Prostate gland (tissue), 2 donors: Measurements from ENCODE around the gene EDEM1. TPM values are rescaled to one million over a fixed set of nuclear protein-coding genes. Genes with fewer than 3 reads are reported as not detected.
"Not testable (repeated sequence)": the region's sequence is repeated elsewhere in the genome, so short reads cannot be mapped to it uniquely, and the experiment has no call there.

Experiments
- DNase-seq: peaks from one replicate; pipeline ENCODE4 v3.0.0-alpha.2; 2019; ENCODE audit warnings: low spot score
- H3K27ac ChIP-seq, 2 donors: fragments of 200-600 bp; sonication (generic); 2 replicates each; pipeline ENCODE4 v1.5.1; 2017 to 2019
- H3K27me3 ChIP-seq: fragments of 200-600 bp; sonication (generic); replicated peaks from 2 replicates; pipeline ENCODE4 v1.5.1; 2019; ENCODE audit not compliant: insufficient read depth
- H3K36me3 ChIP-seq, 2 donors: fragments of 200-600 bp; sonication (generic); 1 replicate in 1 of 2; 2 replicates in 1 of 2; pipeline versions ENCODE4 v1.5.1 to v1.8.1; 2017 to 2019
- H3K4me1 ChIP-seq: fragments of 200-600 bp; sonication (generic); replicated peaks from 2 replicates; pipeline ENCODE4 v1.5.1; 2019
- H3K4me3 ChIP-seq, 2 donors: fragments of 200-600 bp; sonication (generic); 2 replicates each; pipeline ENCODE4 v1.5.1; 2017 to 2019
- H3K9me3 ChIP-seq: fragments of 200-600 bp; sonication (generic); 2 replicates; pipeline ENCODE4 v1.5.1; 2017
- CTCF ChIP-seq, 4 experiments: fragments of 200-600 bp in 2 of 4; fragments of 450-650 bp in 2 of 4; sonication (generic) in 2 of 4; IDR thresholded peaks; 1 replicate in 3 of 4; 2 replicates in 1 of 4; pipeline ENCODE4 v1.5.1; 2016 to 2019; ENCODE audit warnings: antibody characterized with exemption in 4 of 4, mild to moderate bottlenecking in 2 of 4, moderate library complexity in 2 of 4
- POLR2A ChIP-seq: fragments of 450-650 bp; IDR thresholded peaks from one replicate; pipeline ENCODE4 v1.6.1; 2016; ENCODE audit warnings: antibody characterized with exemption, mild to moderate bottlenecking
- POLR2AphosphoS5 ChIP-seq: sonication (generic); formaldehyde crosslinking; IDR thresholded peaks from one replicate; pipeline ENCODE4 v1.6.1; 2017; ENCODE audit warnings: antibody characterized with exemption
- WGBS: methylation state at CpG from one replicate; pipeline ENCODE4 v1.1.5; 2018; 5-methylcytosine and 5-hydroxymethylcytosine counted together
- intact Hi-C: fragments of 100-400 bp; cut with DNase I; formaldehyde crosslinking; loops from one replicate; pipeline ENCODE4 v1.14.2; 2022
- total RNA-seq, 2 donors: library from RNA; depleted of rRNA; stranded (reverse); fragments of >200 nt; gene quantifications; one replicate each; pipeline ENCODE4 v1.1.0, GENCODE V29; 2016

The EDEM1 gene
- total RNA-seq, 2 donors from 2014 or later: 40.5 to 63.1 TPM

GRCh38 chr3:5235655-5236054 lies 48.1 kb downstream of the EDEM1 start:
- DNase-seq: no peak
- TF ChIP-seq POLR2A (no peak), POLR2AphosphoS5 (no peak), CTCF (IDR thresholded peaks at IDR 0.05) (no peak)
- Histone ChIP-seq H3K4me3 (no peak overlapping the region), H3K27ac (no peak overlapping the region), H3K9me3 (no peaks in the 10 kb centered on the region), H3K4me1 (no peaks in the 10 kb centered on the region), H3K27me3 (no peaks in the 10 kb centered on the region), H3K36me3 (no peaks in the 10 kb centered on the region)
- intact Hi-C loops: no loop called here
- WGBS: 87% methylated on average over 7 of the region's 7 CpGs

- DNase-seq: no peak
- no peak overlapping the region for H3K4me3 ChIP-seq
- no peaks in the 10 kb centered on the region for H3K4me1 ChIP-seq
- WGBS: 43% methylated on average over 5 of the region's 5 CpGs
- H3K27me3 ChIP-seq: no peaks in the 10 kb centered on the region
- no peaks in the 10 kb centered on the region for H3K9me3 ChIP-seq
- intact Hi-C loops: no loop called here
- H3K36me3 ChIP-seq: no peaks in the 10 kb centered on the region
- TF ChIP-seq POLR2AphosphoS5: no peak
- no peak for TF ChIP-seq CTCF (IDR thresholded peaks at IDR 0.05)
- TF ChIP-seq POLR2A: no peak
- H3K27ac ChIP-seq: no peak overlapping the region
Observed at GRCh38 chr3:5238545-5238944, 51.0 kb downstream of the EDEM1 start.

- Histone ChIP-seq H3K36me3 (no peaks in the 10 kb centered on the region), H3K27ac (no peak overlapping the region), H3K4me1 (no peaks in the 10 kb centered on the region), H3K4me3 (no peak overlapping the region), H3K9me3 (no peaks in the 10 kb centered on the region), H3K27me3 (no peaks in the 10 kb centered on the region)
- intact Hi-C loops: no loop called here
- WGBS: 40% methylated on average over 4 of the region's 4 CpGs
- DNase-seq: no peak
- TF ChIP-seq POLR2A: no peak
- no peak for TF ChIP-seq POLR2AphosphoS5
- TF ChIP-seq CTCF (IDR thresholded peaks at IDR 0.05): no peak
Observed at GRCh38 chr3:5239602-5240001, 52.1 kb downstream of the EDEM1 start.

GRCh38 chr3:5240740-5241139 lies 53.2 kb downstream of the EDEM1 start:
- H3K27ac ChIP-seq: no peak overlapping the region
- intact Hi-C loops: no loop called here
- TF ChIP-seq POLR2A (no peak), POLR2AphosphoS5 (no peak), CTCF (IDR thresholded peaks at IDR 0.05) (no peak)
- no peaks in the 10 kb centered on the region for H3K9me3 ChIP-seq
- no peak for DNase-seq
- no peak overlapping the region for H3K4me3 ChIP-seq
- no peaks in the 10 kb centered on the region for H3K27me3 ChIP-seq
- H3K36me3 ChIP-seq: no peaks in the 10 kb centered on the region
- H3K4me1 ChIP-seq: no peaks in the 10 kb centered on the region
- 65% methylated on average over 1 of the region's 1 CpG for WGBS

GRCh38 chr3:5242785-5243184 lies 55.3 kb downstream of the EDEM1 start:
- H3K27ac ChIP-seq, DNase-seq, H3K4me1 ChIP-seq, H3K9me3 ChIP-seq, H3K4me3 ChIP-seq, H3K36me3 ChIP-seq, intact Hi-C loops, H3K27me3 ChIP-seq: not testable (repeated sequence)
- 90% methylated on average over 19 of the region's 23 CpGs for WGBS
